ENCODE measurements around the gene COX8C.

DNA sequence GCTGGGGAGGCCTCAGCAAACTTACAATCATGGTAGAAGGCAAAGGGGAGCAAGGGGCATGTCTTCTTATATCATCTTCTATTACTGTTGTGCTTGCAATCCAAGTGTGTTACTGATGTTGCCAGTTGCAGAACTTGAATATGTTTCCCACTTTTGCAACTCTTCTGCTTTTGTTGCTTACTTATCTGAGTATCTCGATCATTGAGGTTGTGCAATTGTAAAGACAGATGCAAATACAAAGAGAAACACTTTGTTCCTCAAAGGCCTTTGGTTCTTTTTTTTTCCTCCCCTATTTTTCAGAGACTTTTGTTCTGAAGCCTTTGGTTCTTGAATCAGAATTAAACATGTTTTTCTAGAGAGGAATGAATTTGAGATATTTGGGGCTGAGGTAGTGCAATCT lies 3.7 kb upstream of the COX8C start:
- TF ChIP-seq, protein P1, sequence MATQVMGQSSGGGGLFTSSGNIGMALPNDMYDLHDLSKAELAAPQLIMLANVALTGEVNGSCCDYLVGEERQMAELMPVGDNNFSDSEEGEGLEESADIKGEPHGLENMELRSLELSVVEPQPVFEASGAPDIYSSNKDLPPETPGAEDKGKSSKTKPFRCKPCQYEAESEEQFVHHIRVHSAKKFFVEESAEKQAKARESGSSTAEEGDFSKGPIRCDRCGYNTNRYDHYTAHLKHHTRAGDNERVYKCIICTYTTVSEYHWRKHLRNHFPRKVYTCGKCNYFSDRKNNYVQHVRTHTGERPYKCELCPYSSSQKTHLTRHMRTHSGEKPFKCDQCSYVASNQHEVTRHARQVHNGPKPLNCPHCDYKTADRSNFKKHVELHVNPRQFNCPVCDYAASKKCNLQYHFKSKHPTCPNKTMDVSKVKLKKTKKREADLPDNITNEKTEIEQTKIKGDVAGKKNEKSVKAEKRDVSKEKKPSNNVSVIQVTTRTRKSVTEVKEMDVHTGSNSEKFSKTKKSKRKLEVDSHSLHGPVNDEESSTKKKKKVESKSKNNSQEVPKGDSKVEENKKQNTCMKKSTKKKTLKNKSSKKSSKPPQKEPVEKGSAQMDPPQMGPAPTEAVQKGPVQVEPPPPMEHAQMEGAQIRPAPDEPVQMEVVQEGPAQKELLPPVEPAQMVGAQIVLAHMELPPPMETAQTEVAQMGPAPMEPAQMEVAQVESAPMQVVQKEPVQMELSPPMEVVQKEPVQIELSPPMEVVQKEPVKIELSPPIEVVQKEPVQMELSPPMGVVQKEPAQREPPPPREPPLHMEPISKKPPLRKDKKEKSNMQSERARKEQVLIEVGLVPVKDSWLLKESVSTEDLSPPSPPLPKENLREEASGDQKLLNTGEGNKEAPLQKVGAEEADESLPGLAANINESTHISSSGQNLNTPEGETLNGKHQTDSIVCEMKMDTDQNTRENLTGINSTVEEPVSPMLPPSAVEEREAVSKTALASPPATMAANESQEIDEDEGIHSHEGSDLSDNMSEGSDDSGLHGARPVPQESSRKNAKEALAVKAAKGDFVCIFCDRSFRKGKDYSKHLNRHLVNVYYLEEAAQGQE (IDR thresholded peaks at IDR 0.05; ENCODE audit: low read depth), result no peak
- TF ChIP-seq, protein P2, sequence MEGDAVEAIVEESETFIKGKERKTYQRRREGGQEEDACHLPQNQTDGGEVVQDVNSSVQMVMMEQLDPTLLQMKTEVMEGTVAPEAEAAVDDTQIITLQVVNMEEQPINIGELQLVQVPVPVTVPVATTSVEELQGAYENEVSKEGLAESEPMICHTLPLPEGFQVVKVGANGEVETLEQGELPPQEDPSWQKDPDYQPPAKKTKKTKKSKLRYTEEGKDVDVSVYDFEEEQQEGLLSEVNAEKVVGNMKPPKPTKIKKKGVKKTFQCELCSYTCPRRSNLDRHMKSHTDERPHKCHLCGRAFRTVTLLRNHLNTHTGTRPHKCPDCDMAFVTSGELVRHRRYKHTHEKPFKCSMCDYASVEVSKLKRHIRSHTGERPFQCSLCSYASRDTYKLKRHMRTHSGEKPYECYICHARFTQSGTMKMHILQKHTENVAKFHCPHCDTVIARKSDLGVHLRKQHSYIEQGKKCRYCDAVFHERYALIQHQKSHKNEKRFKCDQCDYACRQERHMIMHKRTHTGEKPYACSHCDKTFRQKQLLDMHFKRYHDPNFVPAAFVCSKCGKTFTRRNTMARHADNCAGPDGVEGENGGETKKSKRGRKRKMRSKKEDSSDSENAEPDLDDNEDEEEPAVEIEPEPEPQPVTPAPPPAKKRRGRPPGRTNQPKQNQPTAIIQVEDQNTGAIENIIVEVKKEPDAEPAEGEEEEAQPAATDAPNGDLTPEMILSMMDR (IDR thresholded peaks at IDR 0.05 in 2 of 3, conservative IDR thresholded peaks at IDR 0.05 in 1 of 3; ENCODE audit: borderline replicate concordance in 1 of 3, insufficient read depth in 1 of 3, low read depth in 2 of 3, low read length in 2 of 3), result no peak
- TF ChIP-seq POLR2AphosphoS5 (IDR thresholded peaks at IDR 0.05; ENCODE audit: low read depth, low read length), result no peak
- TF ChIP-seq ZNF274 (IDR thresholded peaks at IDR 0.05; ENCODE audit: low read depth, low read length), result no peak
- TF ChIP-seq SIN3A (IDR thresholded peaks at IDR 0.05; ENCODE audit: low read depth), result no peak
